ENCODE measurements around the gene SLC29A2. TPM values are rescaled to one million over a fixed set of nuclear protein-coding genes. Genes with fewer than 3 reads are reported as not detected.

SLC29A2 gene
- total RNA-seq, 1 donor from 2014 or later: 2.8 TPM

GRCh38 chr11:66338276-66339161 is 33.0 kb downstream of the SLC29A2 start:
- no peak for TF ChIP-seq CTCF (IDR thresholded peaks at IDR 0.05; ENCODE audit: partially characterized antibody, unreplicated experiment)
- Mint-ChIP-seq H3K4me1 (ENCODE audit: low read depth, unreplicated experiment) (peaks cover 19% of the 10 kb centered on the region), H3K27me3 (ENCODE audit: unreplicated experiment) (peaks cover 10% of the 10 kb centered on the region), H3K4me3 (ENCODE audit: unreplicated experiment) (no peak overlapping the region), H3K27ac (ENCODE audit: unreplicated experiment) (peak overlapping the region; percentile 93), H3K9me3 (ENCODE audit: unreplicated experiment) (peaks cover 6% of the 10 kb centered on the region), H3K36me3 (ENCODE audit: unreplicated experiment) (no peaks in the 10 kb centered on the region)
- DNase-seq: no peak

- Mint-ChIP-seq H3K27me3 (ENCODE audit: unreplicated experiment) (peaks cover 10% of the 10 kb centered on the region), H3K4me3 (ENCODE audit: unreplicated experiment) (peak overlapping the region; percentile 75), H3K9me3 (ENCODE audit: unreplicated experiment) (peaks cover 2% of the 10 kb centered on the region), H3K4me1 (ENCODE audit: low read depth, unreplicated experiment) (peaks cover 18% of the 10 kb centered on the region), H3K36me3 (ENCODE audit: unreplicated experiment) (no peaks in the 10 kb centered on the region), H3K27ac (ENCODE audit: unreplicated experiment) (peak overlapping the region; percentile 93)
- DNase-seq: peak; percentile 62
- no peak for TF ChIP-seq CTCF (IDR thresholded peaks at IDR 0.05; ENCODE audit: partially characterized antibody, unreplicated experiment)
Observed at GRCh38 chr11:66337103-66337899, 34.3 kb downstream of the SLC29A2 start.

GRCh38 chr11:66336234-66337102 is 35.1 kb downstream of the SLC29A2 start, which contains the start of gene RIN1:
Gene RIN1 (minus strand): TSS chr11:66336434. CDS start chr11:66336402, 32 bp downstream.
- Mint-ChIP-seq H3K36me3 (ENCODE audit: unreplicated experiment) (no peaks in the 10 kb centered on the region), H3K27ac (ENCODE audit: unreplicated experiment) (peak within 1 kb of the TSS; percentile 93), H3K27me3 (ENCODE audit: unreplicated experiment) (peaks cover 10% of the 10 kb centered on the region), H3K9me3 (ENCODE audit: unreplicated experiment) (no peaks in the 10 kb centered on the region), H3K4me3 (ENCODE audit: unreplicated experiment) (peak within 1 kb of the TSS; percentile 75), H3K4me1 (ENCODE audit: low read depth, unreplicated experiment) (peaks cover 18% of the 10 kb centered on the region)
- no peak for TF ChIP-seq CTCF (IDR thresholded peaks at IDR 0.05; ENCODE audit: partially characterized antibody, unreplicated experiment)
- DNase-seq: peak; percentile 61

- no peaks in the 10 kb centered on the region for H3K36me3 Mint-ChIP-seq (ENCODE audit: unreplicated experiment)
- peaks cover 10% of the 10 kb centered on the region for H3K27me3 Mint-ChIP-seq (ENCODE audit: unreplicated experiment)
- H3K4me1 Mint-ChIP-seq (ENCODE audit: low read depth, unreplicated experiment): peaks cover 18% of the 10 kb centered on the region
- H3K27ac Mint-ChIP-seq (ENCODE audit: unreplicated experiment): no peak overlapping the region
- peak overlapping the region; percentile 55 for H3K4me3 Mint-ChIP-seq (ENCODE audit: unreplicated experiment)
- no peak for TF ChIP-seq CTCF (IDR thresholded peaks at IDR 0.05; ENCODE audit: partially characterized antibody, unreplicated experiment)
- H3K9me3 Mint-ChIP-seq (ENCODE audit: unreplicated experiment): no peaks in the 10 kb centered on the region
- no peak for DNase-seq
Observed at GRCh38 chr11:66335531-66336233, 35.9 kb downstream of the SLC29A2 start.
